Stimulated activated CD8-positive, alpha-beta memory T cell treated with anti-CD3 and anti-CD28 coated beads, Interleukin-2, amount 100 ng/mL, for 48 hours (primary cell): Measurements from ENCODE around the gene S100A10.

Source experiments
- DNase-seq, 2 donors: peaks; one replicate each; pipeline ENCODE4 v3.0.0-alpha.2; 2020; ENCODE audit warnings: low read depth in 2 of 2

The S100A10 gene

GRCh38 chr1:152013664-152014237 is 20.1 kb upstream of the S100A10 start:
- peak in 1 of 2 donors; percentile 14 for DNase-seq

GRCh38 chr1:152009691-152010090 is 16.0 kb upstream of the S100A10 start:
- no peak for DNase-seq

GRCh38 chr1:152007047-152007446 is 13.4 kb upstream of the S100A10 start:
- no peak for DNase-seq

GRCh38 chr1:152005360-152005912 is 11.8 kb upstream of the S100A10 start:
- no peak for DNase-seq

GRCh38 chr1:152003846-152004442 is 10.3 kb upstream of the S100A10 start:
- no peak for DNase-seq

GRCh38 chr1:152002960-152003359 is 9.3 kb upstream of the S100A10 start:
- DNase-seq: no peak

GRCh38 chr1:152001631-152002584 is 8.2 kb upstream of the S100A10 start:
- DNase-seq: peak; percentile 60 to 62

GRCh38 chr1:152000964-152001630 is 7.4 kb upstream of the S100A10 start:
- DNase-seq: no peak

- no peak for DNase-seq
Measured at GRCh38 chr1:151998611-151999362, 5.1 kb upstream of the S100A10 start.

GRCh38 chr1:151997284-151997570 is 3.6 kb upstream of the S100A10 start:
- DNase-seq: no peak

- DNase-seq: no peak
Measured at GRCh38 chr1:151995774-151996173, 2.1 kb upstream of the S100A10 start.

GRCh38 chr1:151994956-151995355 is 1.3 kb upstream of the S100A10 start:
- DNase-seq: no peak

GRCh38 chr1:151993084-151993733 is 450 bp downstream of the S100A10 start:
- peak in 1 of 2 donors; percentile 30 for DNase-seq

- peak in 1 of 2 donors; percentile 31 for DNase-seq
Measured at GRCh38 chr1:151992303-151993083, 1.2 kb downstream of the S100A10 start.

- DNase-seq: no peak
Measured at GRCh38 chr1:151991663-151992302, 1.9 kb downstream of the S100A10 start.

GRCh38 chr1:151990856-151991198 is 2.8 kb downstream of the S100A10 start:
- no peak for DNase-seq

- DNase-seq: no peak
Measured at GRCh38 chr1:151990058-151990855, 3.4 kb downstream of the S100A10 start.

- DNase-seq: peak; percentile 33 to 48
Measured at GRCh38 chr1:151989211-151989862, 4.3 kb downstream of the S100A10 start.
